GM19035 (cell line): ENCODE results near the gene FANCE.
"Not testable (repeated sequence)": the region's sequence is repeated elsewhere in the genome, so short reads cannot be mapped to it uniquely, and the experiment has no call there.

Experiments used
- ATAC-seq: cut with Tn5 transposase; IDR thresholded peaks from one replicate; pipeline ENCODE4 v1.9.1; 2021; ENCODE audit not compliant: unreplicated experiment

The FANCE gene

GRCh38 chr6:35432291-35432690, 19.8 kb upstream of the FANCE start:
- no peak for ATAC-seq

GRCh38 chr6:35432702-35433101, 19.4 kb upstream of the FANCE start:
- not testable (repeated sequence) for ATAC-seq

- ATAC-seq, result no peak
These were observed 16.9 kb upstream of the FANCE start for GRCh38 chr6:35435074-35435837.

- ATAC-seq, result no peak
These were observed 15.9 kb upstream of the FANCE start for GRCh38 chr6:35436071-35436857.

GRCh38 chr6:35438378-35439065, 13.6 kb upstream of the FANCE start:
- not testable (repeated sequence) for ATAC-seq

- no peak for ATAC-seq
These were observed 12.8 kb upstream of the FANCE start for GRCh38 chr6:35439308-35439707.

- ATAC-seq, result no peak
These were observed 10.9 kb upstream of the FANCE start for GRCh38 chr6:35441205-35441604.

GRCh38 chr6:35441642-35442041, 10.5 kb upstream of the FANCE start:
- ATAC-seq, result no peak

GRCh38 chr6:35442693-35443092, 9.4 kb upstream of the FANCE start:
- no peak for ATAC-seq

- ATAC-seq, result no peak
These were observed 8.7 kb upstream of the FANCE start for GRCh38 chr6:35443341-35444030.

GRCh38 chr6:35445691-35446090, 6.4 kb upstream of the FANCE start:
- ATAC-seq, result no peak

GRCh38 chr6:35448191-35448590, 3.9 kb upstream of the FANCE start:
- no peak for ATAC-seq

GRCh38 chr6:35449287-35449881, 2.8 kb upstream of the FANCE start:
- ATAC-seq, result no peak

GRCh38 chr6:35451354-35452182, 570 bp upstream of the FANCE start:
- ATAC-seq, result no peak

GRCh38 chr6:35453236-35453635, 1.1 kb downstream of the FANCE start:
- ATAC-seq, result no peak

- ATAC-seq, result no peak
These were observed 2.4 kb downstream of the FANCE start for GRCh38 chr6:35454391-35455110.

- ATAC-seq, result no peak
These were observed 5.8 kb downstream of the FANCE start for GRCh38 chr6:35457907-35458306.

- ATAC-seq, result no peak
These were observed 9.1 kb downstream of the FANCE start for GRCh38 chr6:35461270-35461669.

- ATAC-seq, result no peak
These were observed 11.2 kb downstream of the FANCE start for GRCh38 chr6:35463292-35463691.
